Measurements from ENCODE around the gene ADPRHL1. TPM values are rescaled to one million over a fixed set of nuclear protein-coding genes. Genes with fewer than 3 reads are reported as not detected.

The ADPRHL1 gene
- total and polyA plus RNA-seq, 12 donors: 163 to 939 (median 656) TPM

GRCh38 chr13:113445791-113446487 lies 7.3 kb downstream of the ADPRHL1 start:
- TF ChIP-seq, protein P1, sequence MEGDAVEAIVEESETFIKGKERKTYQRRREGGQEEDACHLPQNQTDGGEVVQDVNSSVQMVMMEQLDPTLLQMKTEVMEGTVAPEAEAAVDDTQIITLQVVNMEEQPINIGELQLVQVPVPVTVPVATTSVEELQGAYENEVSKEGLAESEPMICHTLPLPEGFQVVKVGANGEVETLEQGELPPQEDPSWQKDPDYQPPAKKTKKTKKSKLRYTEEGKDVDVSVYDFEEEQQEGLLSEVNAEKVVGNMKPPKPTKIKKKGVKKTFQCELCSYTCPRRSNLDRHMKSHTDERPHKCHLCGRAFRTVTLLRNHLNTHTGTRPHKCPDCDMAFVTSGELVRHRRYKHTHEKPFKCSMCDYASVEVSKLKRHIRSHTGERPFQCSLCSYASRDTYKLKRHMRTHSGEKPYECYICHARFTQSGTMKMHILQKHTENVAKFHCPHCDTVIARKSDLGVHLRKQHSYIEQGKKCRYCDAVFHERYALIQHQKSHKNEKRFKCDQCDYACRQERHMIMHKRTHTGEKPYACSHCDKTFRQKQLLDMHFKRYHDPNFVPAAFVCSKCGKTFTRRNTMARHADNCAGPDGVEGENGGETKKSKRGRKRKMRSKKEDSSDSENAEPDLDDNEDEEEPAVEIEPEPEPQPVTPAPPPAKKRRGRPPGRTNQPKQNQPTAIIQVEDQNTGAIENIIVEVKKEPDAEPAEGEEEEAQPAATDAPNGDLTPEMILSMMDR (IDR thresholded peaks at IDR 0.05): no peak
- WGBS, 2 donors: 42 to 59% methylated on average over 17 to 19 of the region's 19 CpGs

GRCh38 chr13:113443991-113444390 lies 9.3 kb downstream of the ADPRHL1 start:
- Histone ChIP-seq H3K4me1 (peaks cover 7 to 42% (median 22%) of the 10 kb centered on the region in 9 donors), H3K36me3 (peaks cover 0 to 53% (median 8%) of the 10 kb centered on the region in 9 donors), H3K4me3 (no peak overlapping the region), H3K27me3 (no peaks in the 10 kb centered on the region), H3K27ac (no peak overlapping the region), H3K9me3 (no peaks in the 10 kb centered on the region)
- WGBS, 2 donors: 87 to 90% methylated on average over 15 of the region's 15 CpGs
- ATAC-seq: no peak
- intact Hi-C loops (cut with DNase I): no loop called here
- TF ChIP-seq, protein P1 (IDR thresholded peaks at IDR 0.05): no peak
- DNase-seq: no peak

More at GRCh38 chr13:113445791-113446487, 7.3 kb downstream of the ADPRHL1 start:
- DNase-seq (no peak), ATAC-seq (peak in 2 of 8 donors; percentile 7 to 22)
- Histone ChIP-seq H3K27me3 (no peaks in the 10 kb centered on the region), H3K9me3 (no peaks in the 10 kb centered on the region), H3K36me3 (peaks cover 0 to 38% (median 4%) of the 10 kb centered on the region in 9 donors), H3K27ac (peak overlapping the region in 3 of 10 donors; percentile 9 to 49 (median 48)), H3K4me3 (no peak overlapping the region), H3K4me1 (peaks cover 14 to 57% (median 30%) of the 10 kb centered on the region in 9 donors)
- intact Hi-C loops (cut with DNase I): no loop called here

DNA sequence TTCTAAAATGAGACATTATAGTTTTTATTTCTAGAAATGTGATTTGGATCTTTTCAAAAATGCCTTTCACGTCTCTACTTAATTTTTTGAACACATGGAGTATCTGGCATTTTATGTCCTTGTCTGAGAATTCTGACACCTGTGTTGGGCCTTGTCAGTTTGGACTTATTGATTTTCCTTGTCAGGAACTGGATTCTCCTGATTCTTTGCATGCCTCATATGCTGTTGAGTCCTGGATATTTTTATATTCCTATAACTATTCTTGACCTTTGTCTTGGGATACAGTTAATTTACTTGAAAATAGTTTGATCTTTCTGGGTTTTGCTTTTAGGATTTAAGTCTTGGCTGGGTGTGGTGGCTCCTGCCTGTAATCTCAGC lies 10.3 kb downstream of the ADPRHL1 start:
- H3K9me3 ChIP-seq: no peaks in the 10 kb centered on the region
- TF ChIP-seq, protein P1 (IDR thresholded peaks at IDR 0.05): no peak
- peaks cover 0 to 63% (median 11%) of the 10 kb centered on the region in 9 donors for H3K36me3 ChIP-seq
- intact Hi-C loops (cut with DNase I): no loop called here
- DNase-seq (no peak), ATAC-seq (no peak)
- no peaks in the 10 kb centered on the region for H3K27me3 ChIP-seq
- no peak overlapping the region for H3K4me3 ChIP-seq
- peaks cover 3 to 32% (median 17%) of the 10 kb centered on the region in 9 donors for H3K4me1 ChIP-seq
- 61 to 74% methylated on average over 1 of the region's 1 CpG for WGBS, 2 donors
- no peak overlapping the region for H3K27ac ChIP-seq

- Histone ChIP-seq H3K36me3 (peaks cover 0 to 64% (median 13%) of the 10 kb centered on the region in 9 donors), H3K9me3 (no peaks in the 10 kb centered on the region), H3K27ac (no peak overlapping the region), H3K4me3 (no peak overlapping the region), H3K27me3 (no peaks in the 10 kb centered on the region), H3K4me1 (peaks cover 2 to 27% (median 12%) of the 10 kb centered on the region in 9 donors)
- no peak for ATAC-seq
- no peak for DNase-seq
- WGBS, 2 donors: 82 to 84% methylated on average over 10 of the region's 10 CpGs
- intact Hi-C loops (cut with DNase I): no loop called here
- TF ChIP-seq, protein P1 (IDR thresholded peaks at IDR 0.05): no peak
These were observed 10.8 kb downstream of the ADPRHL1 start for GRCh38 chr13:113442354-113442984.
